ENCODE data around the gene MAB21L1.

The MAB21L1 gene

GRCh38 chr13:35479038-35479492 lies 2.6 kb upstream of the MAB21L1 start:
- no peak for DNase-seq

GRCh38 chr13:35478271-35479037 lies 2.0 kb upstream of the MAB21L1 start:
- DNase-seq: no peak

GRCh38 chr13:35477386-35477946 lies 977 bp upstream of the MAB21L1 start:
- DNase-seq: no peak

DNA sequence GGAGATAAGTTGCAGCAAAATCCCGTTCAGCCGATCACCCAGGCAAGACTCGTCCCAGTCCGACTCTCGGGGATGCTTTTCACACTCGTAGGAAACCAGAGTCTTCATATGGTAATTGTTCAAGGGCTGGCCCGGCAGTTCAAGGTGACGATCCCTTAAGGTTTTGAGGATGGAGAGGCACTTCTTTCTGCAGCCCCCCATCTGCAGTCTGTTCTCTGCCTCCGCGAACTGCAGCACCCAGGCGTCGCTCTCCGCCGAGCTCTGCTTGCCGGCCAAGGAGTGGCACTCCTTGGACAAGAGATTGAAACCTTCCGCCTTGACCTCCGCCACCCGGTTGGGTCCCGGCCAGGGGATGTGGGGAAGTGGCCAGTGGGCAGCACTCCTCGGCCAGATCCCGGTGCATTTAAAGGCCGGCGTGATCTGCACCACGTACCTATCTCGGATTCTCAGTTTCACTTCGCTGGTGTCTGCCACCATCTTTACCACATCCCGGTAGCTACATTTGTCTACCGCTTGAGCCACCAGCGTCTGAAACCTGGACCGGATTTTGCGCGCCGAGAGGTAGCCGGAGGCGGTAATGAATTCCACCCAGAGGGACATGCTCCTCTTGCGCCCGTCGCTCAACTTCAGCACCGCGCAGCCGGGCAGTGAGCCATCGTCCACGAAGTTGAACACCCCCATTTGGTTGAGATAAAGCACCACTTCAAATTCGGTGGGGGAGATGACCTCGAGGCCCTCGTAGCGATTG lies 1.1 kb downstream of the MAB21L1 start:
- DNase-seq: no peak

DNA sequence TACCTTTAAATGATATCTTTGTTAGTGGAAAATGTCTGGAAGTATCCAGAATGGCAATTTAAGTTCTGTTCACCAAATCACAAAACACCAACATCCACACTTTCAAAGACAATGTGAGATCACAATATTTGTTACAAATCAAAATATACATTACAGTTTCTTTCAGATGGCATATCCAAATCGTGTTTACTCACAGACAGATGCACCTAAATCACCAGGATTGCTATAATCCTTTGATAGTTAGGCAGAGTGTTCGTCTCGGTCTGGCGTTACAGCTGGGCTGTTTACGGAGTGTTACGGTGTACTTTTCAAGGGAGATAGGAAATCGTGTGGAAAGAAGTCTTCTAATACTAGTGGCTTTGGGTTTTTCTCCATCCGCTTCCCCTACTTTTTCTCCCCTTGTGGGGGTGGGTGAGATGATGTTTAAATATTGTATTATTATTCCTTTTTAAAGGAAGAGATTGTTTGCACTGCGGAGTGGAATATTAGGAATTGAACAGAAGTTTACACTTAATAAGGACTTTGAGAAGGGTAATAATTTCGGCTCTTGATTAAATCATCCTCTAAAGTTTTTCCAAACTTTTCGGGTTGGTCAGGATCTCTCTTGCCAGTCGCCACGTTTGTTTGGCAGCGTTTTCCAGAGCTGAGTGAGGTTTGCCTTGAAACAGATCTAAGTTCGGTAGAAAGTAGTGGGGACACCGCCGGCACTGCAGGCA lies 1.8 kb downstream of the MAB21L1 start:
- no peak for DNase-seq

- DNase-seq: no peak
These were observed 2.7 kb downstream of the MAB21L1 start for GRCh38 chr13:35473802-35474201.

DNA sequence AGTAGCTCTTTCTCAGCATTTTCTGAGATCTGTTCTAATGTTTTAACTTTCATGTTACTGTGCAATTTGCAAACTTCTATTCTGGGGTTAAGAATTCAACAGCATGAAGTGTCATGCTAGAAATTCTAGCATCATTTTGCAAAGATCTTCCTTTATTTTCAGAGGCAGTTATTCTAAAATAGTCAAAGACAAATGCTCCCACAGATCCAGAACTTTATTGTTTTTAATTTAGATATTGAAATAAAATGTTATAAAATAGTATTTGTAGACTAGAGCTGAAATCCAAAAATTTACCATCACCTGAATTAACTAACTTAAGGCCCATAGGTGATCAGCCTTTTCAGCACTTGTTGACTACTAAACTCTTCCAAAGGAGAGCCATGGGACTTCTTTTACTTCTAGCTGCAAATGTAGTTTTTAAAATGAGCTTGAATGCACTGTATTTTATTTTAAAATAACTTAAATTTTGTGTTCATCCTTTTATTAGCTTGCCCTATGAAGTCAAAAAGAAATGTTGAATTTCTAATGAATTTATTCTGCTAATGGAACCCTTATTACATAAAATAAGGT lies 3.2 kb downstream of the MAB21L1 start:
- DNase-seq: no peak

DNA sequence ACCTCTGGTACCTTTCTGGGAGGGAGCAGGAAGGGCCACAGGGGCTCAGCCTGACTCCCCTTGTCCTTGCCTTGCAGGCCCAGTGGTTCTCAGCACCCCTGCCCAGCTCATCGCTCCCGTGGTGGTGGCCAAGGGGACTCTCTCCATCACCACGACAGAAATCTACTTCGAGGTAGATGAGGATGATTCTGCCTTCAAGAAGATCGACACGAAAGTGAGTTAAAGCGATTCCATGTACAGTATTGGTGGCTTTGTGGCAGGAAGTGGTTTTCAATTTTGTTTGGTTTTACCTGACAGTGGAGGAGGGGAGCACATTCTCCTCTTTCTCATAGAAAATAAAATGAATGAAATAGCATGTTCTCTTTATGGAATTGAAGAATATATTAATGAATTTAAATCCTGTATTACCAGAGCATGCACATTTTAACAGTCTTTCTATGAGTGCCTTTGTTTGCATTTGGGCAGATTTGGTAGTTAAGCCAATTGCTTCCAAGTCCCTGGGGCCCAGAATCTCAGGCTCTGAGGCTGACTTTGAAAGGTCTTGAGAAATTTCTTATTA lies 4.1 kb downstream of the MAB21L1 start:
- no peak for DNase-seq

DNA sequence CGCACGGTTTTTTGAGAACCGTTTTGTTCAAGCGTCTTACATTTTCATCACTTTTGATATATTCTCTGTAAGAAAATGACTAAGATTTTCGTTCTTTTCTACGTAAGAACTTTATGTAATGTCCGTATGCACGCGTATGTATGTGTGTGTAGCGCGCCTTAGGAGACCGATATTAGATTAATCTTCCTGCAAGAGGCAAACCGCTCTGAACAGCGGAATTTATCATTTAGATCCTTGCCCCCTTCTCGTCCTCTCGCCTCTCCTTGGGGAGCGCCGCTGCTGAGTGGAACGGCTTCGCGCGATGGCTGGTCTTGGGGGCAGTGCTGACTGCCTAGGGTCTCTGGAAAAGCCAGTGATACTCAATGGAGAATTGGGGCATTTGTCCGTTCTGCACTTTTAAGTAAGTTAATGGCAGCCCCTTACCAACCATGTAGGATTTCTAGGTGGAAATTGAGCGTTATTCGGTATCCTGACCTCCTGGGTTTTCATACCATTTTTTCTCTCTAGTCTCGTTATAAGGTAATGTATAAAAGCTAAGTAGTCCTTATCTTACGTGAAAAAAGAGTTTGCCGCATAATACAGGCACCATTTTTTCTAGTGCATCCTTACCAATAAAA lies 4.7 kb downstream of the MAB21L1 start:
- DNase-seq: no peak

DNA sequence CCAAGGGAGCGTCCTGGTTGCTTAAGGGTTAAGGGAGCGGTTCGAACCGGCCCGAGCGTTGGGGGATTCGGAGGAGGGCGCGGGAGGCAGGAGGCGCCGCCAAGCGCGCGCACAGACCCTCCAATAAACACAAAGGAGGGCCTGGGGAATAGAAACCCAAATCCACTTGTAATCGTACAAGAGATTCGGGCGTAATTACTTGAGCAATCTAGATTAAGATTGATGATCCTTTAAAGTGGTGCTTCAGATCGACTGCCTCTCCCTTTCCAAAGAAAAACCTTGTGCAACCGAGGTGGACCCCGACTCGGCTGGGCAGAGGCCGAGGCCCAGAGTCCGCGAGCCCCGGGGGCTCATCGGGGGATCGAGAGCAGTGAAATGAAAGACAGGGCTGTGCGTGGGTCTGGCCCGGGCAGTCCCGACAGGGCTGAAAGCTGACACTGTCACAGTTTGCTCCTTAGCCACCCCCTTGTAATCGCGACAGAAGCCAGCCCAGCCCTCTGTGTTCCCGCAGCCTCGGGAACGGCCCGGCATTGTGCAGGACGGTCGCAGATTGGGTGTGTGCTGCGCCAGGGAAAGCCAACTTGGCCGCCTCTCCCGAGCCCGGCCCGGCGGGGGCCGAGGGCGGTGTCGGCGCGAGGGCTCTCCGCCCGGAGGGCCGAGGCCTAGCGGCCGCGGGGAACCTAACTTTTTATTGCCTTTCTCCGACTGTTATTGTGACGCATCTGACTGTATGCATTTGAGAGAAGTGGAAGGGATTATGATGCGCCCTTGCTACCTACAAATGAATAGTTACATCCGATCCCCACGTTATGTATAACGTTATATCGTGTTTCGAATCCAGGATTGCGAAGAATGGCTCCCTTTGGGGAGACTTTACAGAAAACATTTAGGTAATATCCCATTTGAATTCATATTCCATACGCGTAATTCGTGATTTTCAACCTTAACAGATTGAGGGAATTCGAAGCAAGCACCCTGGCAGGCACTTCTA lies 5.5 kb downstream of the MAB21L1 start:
- peak; percentile 33 for DNase-seq

GRCh38 chr13:35469806-35470525 lies 6.5 kb downstream of the MAB21L1 start:
- DNase-seq: no peak

DNA sequence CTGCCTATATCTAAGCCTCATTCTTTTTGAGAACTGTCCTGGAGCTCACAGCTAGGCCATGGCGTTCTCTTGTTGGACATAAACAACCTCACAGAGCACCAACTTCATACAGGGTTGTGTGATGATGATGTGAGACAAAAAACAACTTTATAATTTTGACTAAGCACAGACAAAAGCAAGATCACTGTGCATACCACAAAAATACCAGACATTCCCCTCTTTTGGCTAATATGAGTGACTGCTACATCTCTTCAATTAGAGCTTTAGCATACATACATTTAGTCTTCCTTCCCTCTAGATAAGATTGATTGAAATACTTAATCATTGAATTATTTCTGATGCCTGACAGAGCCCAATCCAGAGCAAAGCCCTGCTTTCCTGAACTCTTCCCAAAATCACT lies 8.3 kb downstream of the MAB21L1 start:
- DNase-seq: no peak

DNA sequence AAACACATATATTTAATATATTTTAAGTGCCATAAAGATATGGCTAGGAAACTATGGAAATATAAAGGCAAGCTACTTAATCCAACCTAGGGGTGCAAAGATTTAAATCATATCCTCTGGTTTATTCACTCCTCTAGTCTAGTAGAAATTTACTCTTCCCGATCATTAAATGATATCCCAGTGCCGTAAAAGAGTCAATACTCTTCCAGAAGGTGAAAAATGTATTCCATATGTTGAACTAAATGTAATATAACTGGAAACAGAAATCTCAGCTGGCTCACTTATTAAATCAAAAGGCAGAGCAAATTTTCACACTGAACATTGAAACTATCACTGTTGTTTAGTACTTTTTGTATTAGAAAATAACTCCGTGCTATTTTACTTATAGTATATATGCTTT lies 11.1 kb downstream of the MAB21L1 start:
- no peak for DNase-seq

GRCh38 chr13:35460061-35460460 lies 16.4 kb downstream of the MAB21L1 start:
- DNase-seq: no peak

GRCh38 chr13:35457258-35457657 lies 19.2 kb downstream of the MAB21L1 start:
- no peak for DNase-seq

GRCh38 chr13:35455022-35455421 lies 21.5 kb downstream of the MAB21L1 start:
- no peak for DNase-seq

DNA sequence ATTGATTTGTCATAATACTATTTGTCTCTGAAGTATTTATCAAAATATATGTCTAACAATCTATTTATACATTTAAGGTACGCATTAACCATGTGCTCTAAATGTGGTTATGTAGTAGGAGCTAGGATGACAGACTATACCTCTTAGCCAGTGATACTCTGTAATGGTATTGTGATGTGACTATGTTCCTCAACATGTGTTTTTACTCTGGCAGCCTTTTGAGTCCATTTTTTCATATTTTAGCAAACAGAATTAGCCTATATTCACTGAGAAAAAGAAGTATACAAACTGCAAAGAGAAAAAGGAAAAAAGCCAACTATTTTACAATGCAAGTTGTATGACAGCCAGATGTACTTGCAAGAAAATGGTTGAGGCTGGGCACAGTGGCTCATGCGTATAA lies 26.7 kb downstream of the MAB21L1 start:
- no peak for DNase-seq

DNA sequence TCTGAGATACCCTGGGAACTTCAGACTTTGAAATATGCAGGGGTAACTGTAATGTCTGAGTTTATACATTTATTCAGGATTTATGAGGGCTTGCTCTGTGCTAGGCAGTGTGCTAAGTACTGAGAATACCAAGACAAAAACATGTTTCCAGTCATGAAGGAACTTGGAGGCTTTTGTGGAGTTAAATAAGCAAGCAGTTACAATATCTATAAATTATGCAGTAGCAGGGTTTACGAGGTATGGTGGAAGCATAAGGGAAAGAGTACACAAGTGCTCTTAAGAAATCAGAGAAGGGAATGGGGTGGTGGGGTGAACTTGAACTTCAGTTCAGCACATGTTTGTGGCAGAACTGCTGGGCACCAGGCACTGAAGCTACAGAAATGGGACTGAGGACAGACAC lies 28.0 kb downstream of the MAB21L1 start:
- no peak for DNase-seq
